GM12878 (cell line): ENCODE data around the gene SENP1. TPM values are rescaled to one million over a fixed set of nuclear protein-coding genes. Genes with fewer than 3 reads are reported as not detected.

Source experiments
- ATAC-seq: fragments of 200-7000 bp; cut with Tn5 transposase; 3 replicates; pipeline ENCODE4 v1.9.1; 2020; ENCODE audit warnings: mild to moderate bottlenecking, moderate library complexity
- BruUV-seq: library from RNA; stranded (reverse); fragments of 400-500 nt; replicated peaks from 2 replicates; lab custom pipeline; 2021; lab: Mats Ljungman, UMichigan
- CTCF ChIA-PET: fragments of 300-600 bp; sonication (Branson Sonifier 250); formaldehyde crosslinking; extraction: SDS; loops from one replicate; lab custom pipeline; 2021; ENCODE audit warnings: inconsistent platforms; lab: Yijun Ruan, JAX
- POLR2A ChIA-PET: fragments of 350-600 bp; formaldehyde crosslinking; extraction: SDS; loops from one replicate; lab custom pipeline; 2021; ENCODE audit warnings: inconsistent platforms; lab: Charles Lee
- RAD21 ChIA-PET: fragments of 300-600 bp; sonication (Branson Sonifier 250); formaldehyde crosslinking; loops from one replicate; lab custom pipeline; 2023; ENCODE audit warnings: antibody characterized with exemption; ENCODE audit not compliant: unreplicated experiment; lab: Charles Lee
- SMC1A ChIA-PET: fragments of 300-600 bp; sonication (Branson Sonifier 250); formaldehyde crosslinking; loops from one replicate; lab custom pipeline; 2023; ENCODE audit not compliant: unreplicated experiment, uncharacterized antibody; lab: Charles Lee
- DNase-seq: peaks from one replicate; pipeline ENCODE4 v3.0.0-alpha.2; 2011; ENCODE audit warnings: low read depth, low spot score
- FAIRE-seq: peaks from 3 replicates; lab custom pipeline; 2011; peaks lifted over from hg19 to GRCh38; lab: Jason Lieb, UNC
- H2AFZ ChIP-seq: 2 replicates; pipeline ENCODE4 v1.6.0; 2011; ENCODE audit warnings: low read depth, low read length, control low read depth; ENCODE audit not compliant: control insufficient read depth
- H3K27ac ChIP-seq: 2 replicates; pipeline ENCODE4 v1.5.1; 2011; ENCODE audit warnings: control low read depth; ENCODE audit not compliant: control insufficient read depth, insufficient read depth
- H3K27me3 ChIP-seq, 2 experiments: replicated peaks in 1 of 2; 2 replicates each; pipeline versions ENCODE4 v1.6.0 to v1.6.1; 2011; ENCODE audit warnings: low read length in 1 of 2; ENCODE audit not compliant: control insufficient read depth in 2 of 2, insufficient read depth in 2 of 2
- H3K36me3 ChIP-seq, 2 experiments: 2 replicates each; pipeline ENCODE4 v1.5.1; 2011; ENCODE audit warnings: low read length in 1 of 2; ENCODE audit not compliant: control insufficient read depth in 2 of 2, insufficient read depth in 2 of 2
- H3K4me1 ChIP-seq: 2 replicates; pipeline ENCODE4 v1.6.1; 2011; ENCODE audit warnings: mild to moderate bottlenecking, low read length, moderate library complexity, mixed read lengths; ENCODE audit not compliant: control insufficient read depth, insufficient read depth
- H3K4me2 ChIP-seq: 2 replicates; pipeline ENCODE4 v1.6.0; 2011; ENCODE audit warnings: control low read depth; ENCODE audit not compliant: control insufficient read depth, insufficient read depth
- H3K4me3 ChIP-seq: fragments of 200-600 bp; sonication (generic); 2 replicates; pipeline ENCODE4 v1.5.1; 2016
- H3K79me2 ChIP-seq: 2 replicates; pipeline ENCODE4 v1.6.0; 2011; ENCODE audit warnings: low read length; ENCODE audit not compliant: control insufficient read depth, insufficient read depth
- H3K9ac ChIP-seq: 2 replicates; pipeline ENCODE4 v1.8.0; 2011; ENCODE audit warnings: low read length, control low read depth, mixed read lengths; ENCODE audit not compliant: control insufficient read depth, insufficient read depth
- H3K9me3 ChIP-seq: replicated peaks from 3 replicates; pipeline ENCODE4 v1.5.1; 2011; ENCODE audit warnings: mild to moderate bottlenecking, low read length; ENCODE audit not compliant: control insufficient read depth, insufficient read depth
- H4K20me1 ChIP-seq: 2 replicates; pipeline ENCODE4 v1.6.0; 2011; ENCODE audit not compliant: control insufficient read depth, insufficient read depth
- ATF2 ChIP-seq: IDR thresholded peaks from 2 replicates; pipeline ENCODE4 v1.6.1; 2012; ENCODE audit warnings: low read length, inconsistent platforms
- BHLHE40 ChIP-seq, 2 experiments: fragments of 450-650 bp in 1 of 2; IDR thresholded peaks; 2 replicates each; pipeline ENCODE4 v1.6.1; 2011 to 2017; ENCODE audit warnings: low read depth in 2 of 2, borderline replicate concordance in 1 of 2, improper control_type of control experiment in 1 of 2, low read length in 1 of 2, mild to moderate bottlenecking in 1 of 2
- FOS ChIP-seq: IDR thresholded peaks from 3 replicates; pipeline ENCODE4 v1.6.1; 2011; ENCODE audit warnings: borderline replicate concordance; ENCODE audit not compliant: insufficient read length; ENCODE audit errors: extremely low read depth
- HCFC1 ChIP-seq: fragments of 150-350 bp; IDR thresholded peaks from 2 replicates; pipeline ENCODE4 v1.6.1; 2014; ENCODE audit warnings: low read length
- IKZF1 ChIP-seq: fragments of 450-650 bp; conservative IDR thresholded peaks from 2 replicates; pipeline ENCODE4 v1.6.1; 2017; ENCODE audit warnings: antibody characterized with exemption, mild to moderate bottlenecking
- KDM1A ChIP-seq: fragments of 200-600 bp; sonication (generic); IDR thresholded peaks from 2 replicates; pipeline ENCODE4 v1.6.1; 2016; ENCODE audit warnings: borderline replicate concordance
- NFYB ChIP-seq: IDR thresholded peaks from 2 replicates; pipeline ENCODE4 v1.6.1; 2011; ENCODE audit warnings: low read depth, mild to moderate bottlenecking, low read length, improper control_type of control experiment, moderate library complexity; ENCODE audit not compliant: insufficient read depth
- NRF1 ChIP-seq: conservative IDR thresholded peaks from 2 replicates; pipeline ENCODE4 v1.6.1; 2011; ENCODE audit warnings: mild to moderate bottlenecking, low read depth, low read length, improper control_type of control experiment
- POLR2A ChIP-seq: IDR thresholded peaks from 2 replicates; pipeline ENCODE4 v1.6.1; 2011; ENCODE audit warnings: low read depth, mild to moderate bottlenecking, low read length
- POLR2AphosphoS2 ChIP-seq: IDR thresholded peaks from 2 replicates; pipeline ENCODE4 v1.6.1; 2011; ENCODE audit warnings: low read depth, mild to moderate bottlenecking, low read length, improper control_type of control experiment, moderate library complexity
- POLR2AphosphoS5 ChIP-seq: IDR thresholded peaks from 2 replicates; pipeline ENCODE4 v1.6.1; 2011; ENCODE audit warnings: mild to moderate bottlenecking, low read length, inconsistent platforms
- SMAD1 ChIP-seq: fragments of 450-650 bp; IDR thresholded peaks from 2 replicates; pipeline ENCODE4 v1.6.1; 2018; ENCODE audit warnings: mild to moderate bottlenecking, low read depth; ENCODE audit not compliant: partially characterized antibody
- SPI1 ChIP-seq: IDR thresholded peaks from 2 replicates; pipeline ENCODE4 v1.6.1; 2011; ENCODE audit warnings: low read depth, mild to moderate bottlenecking, low read length, moderate library complexity, borderline replicate concordance; ENCODE audit not compliant: insufficient read depth
- TARDBP ChIP-seq: IDR thresholded peaks from 2 replicates; pipeline ENCODE4 v1.6.1; 2016; ENCODE audit warnings: borderline replicate concordance
- TBL1XR1 ChIP-seq: IDR thresholded peaks from 2 replicates; pipeline ENCODE4 v1.6.1; 2012; ENCODE audit warnings: low read depth, low read length, improper control_type of control experiment
- ZBTB40 ChIP-seq: fragments of 450-650 bp; IDR thresholded peaks from 2 replicates; pipeline ENCODE4 v1.6.1; 2016; ENCODE audit warnings: mild to moderate bottlenecking, moderate library complexity, borderline replicate concordance
- ZZZ3 ChIP-seq: IDR thresholded peaks from 2 replicates; pipeline ENCODE4 v1.6.1; 2011; ENCODE audit warnings: low read depth; ENCODE audit not compliant: control insufficient read depth, insufficient read length
- WGBS: methylation state at CpG from one replicate; pipeline ENCODE4 v1.1.6; 2016; ENCODE audit warnings: low lambda C conversion rate; ENCODE audit not compliant: insufficient replicate concordance, insufficient coverage; ENCODE audit errors: missing lambda C conversion rate; 5-methylcytosine and 5-hydroxymethylcytosine counted together
- in situ Hi-C: fragments of 300-500 bp; cut with MboI; formaldehyde crosslinking; loops from 9 replicates; pipeline ENCODE4 v1.14.3; 2018; ENCODE audit warnings: mixed read lengths
- intact Hi-C: fragments of 100-400 bp; cut with micrococcal nuclease; formaldehyde crosslinking; loops from one replicate; pipeline ENCODE4 v1.14.2; 2022; ENCODE audit not compliant: unreplicated experiment
- polyA plus RNA-seq, 11 experiments: library from polyadenylated mRNA; depleted of rRNA in 4 of 11; unstranded in 6 of 11; stranded (reverse) in 5 of 11; fragments of >200 nt; fragmentation: Nextera tagmentation in 4 of 11; fragmentation: Illumina TruSeq in 1 of 11; extraction: Ambion mirVana in 4 of 11; extraction: Trizol in 1 of 11; gene quantifications; 1 replicate in 1 of 11; 2 replicates in 10 of 11; pipeline versions ENCODE4 v1.2.1 to v1.2.3, GENCODE V29; 2011 to 2016; ENCODE audit warnings: inconsistent platforms in 2 of 11, missing spikeins in 2 of 11, low read depth in 1 of 11
- total RNA-seq, 4 experiments: library from RNA; depleted of rRNA in 3 of 4; stranded (reverse); fragments of >200 nt in 3 of 4; fragmentation: Illumina TruSeq in 1 of 4; extraction: Trizol in 1 of 4; gene quantifications; 2 replicates each; pipeline versions ENCODE4 v1.2.1 to v1.2.3, GENCODE V29; 2013 to 2021

The SENP1 gene
- total and polyA plus RNA-seq, 10 of the 15 experiments (the other 5 are each of a cell fraction or from before 2014, with no cell fraction given) = 8.1 to 52.4 (median 26.1) TPM

- Histone ChIP-seq H3K36me3 (no peaks in the 10 kb centered on the region), H3K4me2 (no peak overlapping the region), H3K27ac (no peak overlapping the region), H3K9me3 (no peaks in the 10 kb centered on the region), H4K20me1 (no peaks in the 10 kb centered on the region), H3K27me3 (peaks cover 6 to 11% of the 10 kb centered on the region in 2 experiments), H2AFZ (no peak overlapping the region), H3K79me2 (no peaks in the 10 kb centered on the region), H3K4me3 (no peak overlapping the region), H3K9ac (no peak overlapping the region), H3K4me1 (no peaks in the 10 kb centered on the region)
- no peak for FAIRE-seq
- ATAC-seq = no peak
- TF ChIP-seq FOS = no peak
- no peak for TF ChIP-seq SMAD1
- no peak for TF ChIP-seq TBL1XR1
- TF ChIP-seq NRF1 = no peak
- TF ChIP-seq BHLHE40 (IDR thresholded peaks at IDR 0.05; ENCODE audit: borderline replicate concordance in 1 of 2, low read depth in 2 of 2, low read length in 1 of 2) = no peak
- TF ChIP-seq HCFC1 = no peak
- no peak for TF ChIP-seq POLR2AphosphoS2
- TF ChIP-seq ZBTB40 = no peak
- TF ChIP-seq ATF2 = no peak
- no peak for TF ChIP-seq POLR2AphosphoS5
- no peak for TF ChIP-seq NFYB
- no peak for TF ChIP-seq ZZZ3
- TF ChIP-seq SPI1 = no peak
- no peak for TF ChIP-seq POLR2A
- no peak for TF ChIP-seq IKZF1
- no peak for TF ChIP-seq KDM1A
- no peak for TF ChIP-seq TARDBP
- ChIA-PET RAD21 (no interaction called here), POLR2A (no interaction called here), CTCF (no interaction called here), SMC1A (interaction anchor here (0.6 kb wide), 1 partner anchor 744 kb away, joined by 3 read pairs; no protein-coding TSS in a partner anchor)
- no TSS peak for BruUV-seq
- in situ Hi-C loops = no loop called here
- no peak for DNase-seq
- WGBS = 45% methylated on average over 4 of the region's 4 CpGs
- intact Hi-C loops = no loop called here
Observed at GRCh38 chr12:48008950-48009349, 96.9 kb downstream of the SENP1 start.
